Ishikawa (cell line): ENCODE results near the gene CACNG7.

ENCODE experiments used
- CEBPB ChIP-seq: IDR thresholded peaks from 2 replicates; pipeline ENCODE4 v1.6.1; 2012
- CREB1 ChIP-seq: IDR thresholded peaks from 2 replicates; pipeline ENCODE4 v1.6.1; 2012; ENCODE audit warnings: low read depth
- EGR1 ChIP-seq: IDR thresholded peaks from 2 replicates; pipeline ENCODE4 v1.6.1; 2012
- EP300 ChIP-seq: IDR thresholded peaks from 2 replicates; pipeline ENCODE4 v1.6.1; 2012; ENCODE audit warnings: borderline replicate concordance
- FOXM1 ChIP-seq: IDR thresholded peaks from 2 replicates; pipeline ENCODE4 v1.6.1; 2012; ENCODE audit warnings: low read depth, borderline replicate concordance
- NFIC ChIP-seq: IDR thresholded peaks from 2 replicates; pipeline ENCODE4 v1.6.1; 2012
- RAD21 ChIP-seq: IDR thresholded peaks from 2 replicates; pipeline ENCODE4 v1.6.1; 2012; ENCODE audit warnings: low read depth
- TAF1 ChIP-seq: IDR thresholded peaks from 2 replicates; pipeline ENCODE4 v1.6.1; 2012; ENCODE audit warnings: low read depth, mild to moderate bottlenecking
- TCF12 ChIP-seq: IDR thresholded peaks from 2 replicates; pipeline ENCODE4 v1.6.1; 2012; ENCODE audit warnings: low read depth
- TEAD4 ChIP-seq: IDR thresholded peaks from 2 replicates; pipeline ENCODE4 v1.6.1; 2012
- YY1 ChIP-seq: IDR thresholded peaks from 2 replicates; pipeline ENCODE4 v1.6.1; 2012; ENCODE audit warnings: low read depth
- ZBTB7A ChIP-seq: IDR thresholded peaks from 2 replicates; pipeline ENCODE4 v1.6.1; 2012; ENCODE audit warnings: low read depth
- TF ChIP-seq, protein P1 (sequence below): IDR thresholded peaks from 2 replicates; pipeline ENCODE4 v1.6.1; 2012; ENCODE audit warnings: low read depth, mild to moderate bottlenecking
- TF ChIP-seq, protein P2 (sequence below): IDR thresholded peaks from 2 replicates; pipeline ENCODE4 v1.6.1; 2012
- TF ChIP-seq, protein P3 (sequence below): IDR thresholded peaks from 2 replicates; pipeline ENCODE4 v1.6.1; 2012

Gene CACNG7

DNA sequence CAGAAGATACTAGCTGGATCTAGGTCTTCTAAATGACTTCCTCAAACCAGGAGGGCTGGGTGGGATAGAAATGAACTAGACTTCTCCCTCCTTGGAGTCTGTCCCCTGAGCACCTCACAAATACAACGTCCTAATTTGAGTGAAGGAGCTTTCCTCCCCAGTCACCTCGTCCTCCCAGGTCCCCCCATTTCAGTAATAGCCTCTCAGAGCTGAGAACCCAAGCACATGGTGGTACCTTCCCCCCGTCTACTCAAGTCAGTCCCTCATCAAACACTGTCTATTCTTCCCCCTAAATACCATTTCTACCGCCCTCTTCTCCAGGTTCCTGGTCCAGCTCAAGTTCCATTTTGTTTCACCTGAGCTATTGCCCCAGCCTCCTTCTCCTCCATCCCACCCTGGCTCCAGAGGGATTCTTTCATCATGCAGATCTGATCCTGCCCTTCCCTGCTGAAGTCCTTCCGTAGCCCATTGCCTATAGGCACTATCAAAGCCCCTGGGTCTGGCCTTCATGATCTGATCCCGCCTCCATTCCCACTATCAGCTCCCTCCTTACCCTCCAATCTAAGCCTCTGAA, 32.3 kb upstream of the CACNG7 start:
- no peak for TF ChIP-seq NFIC
- TF ChIP-seq, protein P1, sequence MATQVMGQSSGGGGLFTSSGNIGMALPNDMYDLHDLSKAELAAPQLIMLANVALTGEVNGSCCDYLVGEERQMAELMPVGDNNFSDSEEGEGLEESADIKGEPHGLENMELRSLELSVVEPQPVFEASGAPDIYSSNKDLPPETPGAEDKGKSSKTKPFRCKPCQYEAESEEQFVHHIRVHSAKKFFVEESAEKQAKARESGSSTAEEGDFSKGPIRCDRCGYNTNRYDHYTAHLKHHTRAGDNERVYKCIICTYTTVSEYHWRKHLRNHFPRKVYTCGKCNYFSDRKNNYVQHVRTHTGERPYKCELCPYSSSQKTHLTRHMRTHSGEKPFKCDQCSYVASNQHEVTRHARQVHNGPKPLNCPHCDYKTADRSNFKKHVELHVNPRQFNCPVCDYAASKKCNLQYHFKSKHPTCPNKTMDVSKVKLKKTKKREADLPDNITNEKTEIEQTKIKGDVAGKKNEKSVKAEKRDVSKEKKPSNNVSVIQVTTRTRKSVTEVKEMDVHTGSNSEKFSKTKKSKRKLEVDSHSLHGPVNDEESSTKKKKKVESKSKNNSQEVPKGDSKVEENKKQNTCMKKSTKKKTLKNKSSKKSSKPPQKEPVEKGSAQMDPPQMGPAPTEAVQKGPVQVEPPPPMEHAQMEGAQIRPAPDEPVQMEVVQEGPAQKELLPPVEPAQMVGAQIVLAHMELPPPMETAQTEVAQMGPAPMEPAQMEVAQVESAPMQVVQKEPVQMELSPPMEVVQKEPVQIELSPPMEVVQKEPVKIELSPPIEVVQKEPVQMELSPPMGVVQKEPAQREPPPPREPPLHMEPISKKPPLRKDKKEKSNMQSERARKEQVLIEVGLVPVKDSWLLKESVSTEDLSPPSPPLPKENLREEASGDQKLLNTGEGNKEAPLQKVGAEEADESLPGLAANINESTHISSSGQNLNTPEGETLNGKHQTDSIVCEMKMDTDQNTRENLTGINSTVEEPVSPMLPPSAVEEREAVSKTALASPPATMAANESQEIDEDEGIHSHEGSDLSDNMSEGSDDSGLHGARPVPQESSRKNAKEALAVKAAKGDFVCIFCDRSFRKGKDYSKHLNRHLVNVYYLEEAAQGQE = no peak
- no peak for TF ChIP-seq TCF12
- TF ChIP-seq EP300 = no peak
- no peak for TF ChIP-seq EGR1

DNA sequence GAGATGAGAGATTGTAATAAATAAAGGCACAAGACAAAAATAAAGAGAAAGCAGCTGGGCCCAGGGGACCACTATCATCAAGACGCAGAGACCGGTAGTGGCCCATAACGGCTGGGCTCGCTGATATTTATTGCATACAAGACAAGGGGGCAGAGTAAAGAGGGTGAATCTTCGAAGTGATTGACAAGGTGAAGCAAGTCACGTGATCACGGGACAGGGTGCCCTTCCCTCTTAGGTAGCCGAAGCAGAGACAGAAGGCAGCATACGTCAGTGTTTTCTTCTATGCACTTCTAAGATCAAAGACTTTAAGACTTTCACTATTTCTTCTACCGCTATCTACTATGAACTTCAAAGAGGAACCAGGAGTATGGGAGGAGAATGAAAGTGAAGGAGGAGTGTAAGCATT, 31.7 kb upstream of the CACNG7 start:
- no peak for TF ChIP-seq NFIC
- TF ChIP-seq CREB1 = no peak
- no peak for TF ChIP-seq EGR1
- no peak for TF ChIP-seq YY1
- TF ChIP-seq TEAD4 = no peak
- TF ChIP-seq RAD21 = no peak
- TF ChIP-seq TCF12 = no peak
- TF ChIP-seq, protein P2, sequence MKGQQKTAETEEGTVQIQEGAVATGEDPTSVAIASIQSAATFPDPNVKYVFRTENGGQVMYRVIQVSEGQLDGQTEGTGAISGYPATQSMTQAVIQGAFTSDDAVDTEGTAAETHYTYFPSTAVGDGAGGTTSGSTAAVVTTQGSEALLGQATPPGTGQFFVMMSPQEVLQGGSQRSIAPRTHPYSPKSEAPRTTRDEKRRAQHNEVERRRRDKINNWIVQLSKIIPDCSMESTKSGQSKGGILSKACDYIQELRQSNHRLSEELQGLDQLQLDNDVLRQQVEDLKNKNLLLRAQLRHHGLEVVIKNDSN = no peak
- TF ChIP-seq, protein P1 = no peak
- TF ChIP-seq EP300 = no peak
- no peak for TF ChIP-seq FOXM1

DNA sequence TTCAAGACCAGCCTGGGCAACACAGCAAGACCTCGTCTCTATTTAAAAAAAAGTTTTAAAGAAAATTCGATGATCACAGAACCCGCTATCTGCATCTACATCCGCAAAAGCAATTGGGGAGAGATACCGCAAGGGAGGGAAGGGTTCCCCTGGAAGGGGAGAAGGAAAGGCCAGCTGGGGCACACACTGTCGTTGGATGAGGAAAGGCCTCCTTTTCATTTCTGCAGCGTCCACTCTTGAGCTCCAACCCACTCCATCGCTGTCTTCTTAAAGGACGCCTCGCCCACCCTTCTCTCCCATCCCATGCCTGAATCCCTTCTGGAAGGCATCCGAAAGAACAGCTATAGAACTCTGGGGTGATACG, 30.3 kb upstream of the CACNG7 start:
- TF ChIP-seq EGR1 = no peak
- TF ChIP-seq TEAD4 = no peak
- no peak for TF ChIP-seq TCF12
- no peak for TF ChIP-seq FOXM1
- TF ChIP-seq RAD21 = no peak
- TF ChIP-seq, protein P1 = no peak
- TF ChIP-seq, protein P3, sequence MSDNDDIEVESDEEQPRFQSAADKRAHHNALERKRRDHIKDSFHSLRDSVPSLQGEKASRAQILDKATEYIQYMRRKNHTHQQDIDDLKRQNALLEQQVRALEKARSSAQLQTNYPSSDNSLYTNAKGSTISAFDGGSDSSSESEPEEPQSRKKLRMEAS = no peak
- TF ChIP-seq TAF1 = no peak
- TF ChIP-seq EP300 = no peak
- no peak for TF ChIP-seq CEBPB
- no peak for TF ChIP-seq CREB1
- TF ChIP-seq YY1 = no peak
- TF ChIP-seq NFIC = no peak
- TF ChIP-seq, protein P2 = no peak
- TF ChIP-seq ZBTB7A = no peak

DNA sequence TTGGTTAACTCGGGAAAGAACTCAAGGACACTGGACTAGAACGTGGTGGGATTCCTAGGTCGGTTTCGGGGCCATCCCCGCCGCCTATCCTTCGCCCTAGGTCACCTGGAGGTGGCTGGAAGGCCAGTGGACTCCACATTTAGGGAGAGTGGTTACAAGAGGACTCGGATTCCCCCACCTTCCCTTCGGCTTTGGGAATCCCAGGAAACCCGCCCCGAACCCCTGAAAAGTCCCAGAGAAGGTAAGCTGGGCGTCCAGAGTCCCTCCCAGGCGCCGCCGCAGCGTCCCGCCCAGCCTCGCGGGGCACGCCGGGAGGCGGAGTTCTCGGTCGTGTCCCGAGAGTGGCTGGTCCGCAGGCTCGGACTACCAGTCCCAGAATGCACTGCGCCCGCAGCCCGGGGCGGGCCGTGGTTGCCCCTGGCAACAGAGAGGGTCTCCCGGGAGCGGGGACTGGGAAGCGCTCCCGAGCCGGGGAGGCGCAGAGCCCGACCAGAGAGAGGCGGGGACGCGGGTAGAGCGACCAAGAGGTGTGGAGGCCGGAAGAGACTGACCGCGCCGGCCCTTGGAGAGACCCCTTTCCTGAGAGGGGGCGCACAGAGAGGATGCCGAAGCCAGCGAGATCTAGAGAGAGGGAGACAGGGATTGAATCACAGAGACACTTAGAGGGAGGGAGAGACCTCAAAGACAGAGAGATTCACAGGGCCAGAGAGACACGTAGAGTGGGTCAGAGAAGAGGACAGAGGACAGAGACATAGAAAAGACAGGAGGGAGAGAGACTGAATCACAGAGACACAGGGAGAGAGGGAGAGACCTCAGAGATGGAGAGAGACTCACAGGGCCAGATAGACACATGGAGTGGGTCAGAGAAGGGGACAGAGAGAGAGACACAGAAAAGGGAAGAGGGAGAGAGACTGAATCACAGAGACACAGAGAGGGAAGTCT, 29.7 kb upstream of the CACNG7 start:
- TF ChIP-seq CEBPB = no peak
- TF ChIP-seq, protein P1 = no peak
- TF ChIP-seq, protein P3 = no peak
- TF ChIP-seq EGR1 = no peak
- TF ChIP-seq ZBTB7A = peak; percentile 65; the same call in 1 of the 2 replicates
- no peak for TF ChIP-seq YY1
- TF ChIP-seq TAF1 = peak; percentile 34; the same call in 1 of the 2 replicates
- no peak for TF ChIP-seq TEAD4
- no peak for TF ChIP-seq RAD21
- TF ChIP-seq EP300 = no peak
